ENCODE measurements around the gene STRN3. TPM values are rescaled to one million over a fixed set of nuclear protein-coding genes. Genes with fewer than 3 reads are reported as not detected.

The STRN3 gene
- total RNA-seq, 1 donor from 2014 or later: 34.1 TPM

GRCh38 chr14:31003284-31003683 lies 22.9 kb downstream of the STRN3 start:
- no peak for TF ChIP-seq CTCF (conservative IDR thresholded peaks at IDR 0.05)
- DNase-seq (ENCODE audit: extremely low spot score, unreplicated experiment): no peak
- H3K27ac Mint-ChIP-seq: no peak overlapping the region
- peaks cover 5% of the 10 kb centered on the region for H3K9me3 Mint-ChIP-seq
- H3K4me3 Mint-ChIP-seq: no peak overlapping the region
- H3K36me3 Mint-ChIP-seq: peaks cover 48% of the 10 kb centered on the region
- H3K4me1 Mint-ChIP-seq (ENCODE audit: unreplicated experiment): peaks cover 11% of the 10 kb centered on the region
- no peaks in the 10 kb centered on the region for H3K27me3 Mint-ChIP-seq

GRCh38 chr14:31001339-31001658 lies 24.9 kb downstream of the STRN3 start:
- H3K4me3 Mint-ChIP-seq: no peak overlapping the region
- DNase-seq (ENCODE audit: extremely low spot score, unreplicated experiment): no peak
- TF ChIP-seq CTCF (conservative IDR thresholded peaks at IDR 0.05): no peak
- peaks cover 10% of the 10 kb centered on the region for H3K9me3 Mint-ChIP-seq
- peaks cover 53% of the 10 kb centered on the region for H3K36me3 Mint-ChIP-seq
- H3K27ac Mint-ChIP-seq: no peak overlapping the region
- H3K4me1 Mint-ChIP-seq (ENCODE audit: unreplicated experiment): peaks cover 22% of the 10 kb centered on the region
- H3K27me3 Mint-ChIP-seq: no peaks in the 10 kb centered on the region

GRCh38 chr14:31000629-31001338 lies 25.4 kb downstream of the STRN3 start:
- Mint-ChIP-seq H3K36me3 (peaks cover 53% of the 10 kb centered on the region), H3K27ac (peak overlapping the region; percentile 5), H3K9me3 (peaks cover 10% of the 10 kb centered on the region), H3K27me3 (no peaks in the 10 kb centered on the region), H3K4me1 (ENCODE audit: unreplicated experiment) (peaks cover 26% of the 10 kb centered on the region), H3K4me3 (no peak overlapping the region)
- no peak for TF ChIP-seq CTCF (conservative IDR thresholded peaks at IDR 0.05)
- no peak for DNase-seq (ENCODE audit: extremely low spot score, unreplicated experiment)

DNA sequence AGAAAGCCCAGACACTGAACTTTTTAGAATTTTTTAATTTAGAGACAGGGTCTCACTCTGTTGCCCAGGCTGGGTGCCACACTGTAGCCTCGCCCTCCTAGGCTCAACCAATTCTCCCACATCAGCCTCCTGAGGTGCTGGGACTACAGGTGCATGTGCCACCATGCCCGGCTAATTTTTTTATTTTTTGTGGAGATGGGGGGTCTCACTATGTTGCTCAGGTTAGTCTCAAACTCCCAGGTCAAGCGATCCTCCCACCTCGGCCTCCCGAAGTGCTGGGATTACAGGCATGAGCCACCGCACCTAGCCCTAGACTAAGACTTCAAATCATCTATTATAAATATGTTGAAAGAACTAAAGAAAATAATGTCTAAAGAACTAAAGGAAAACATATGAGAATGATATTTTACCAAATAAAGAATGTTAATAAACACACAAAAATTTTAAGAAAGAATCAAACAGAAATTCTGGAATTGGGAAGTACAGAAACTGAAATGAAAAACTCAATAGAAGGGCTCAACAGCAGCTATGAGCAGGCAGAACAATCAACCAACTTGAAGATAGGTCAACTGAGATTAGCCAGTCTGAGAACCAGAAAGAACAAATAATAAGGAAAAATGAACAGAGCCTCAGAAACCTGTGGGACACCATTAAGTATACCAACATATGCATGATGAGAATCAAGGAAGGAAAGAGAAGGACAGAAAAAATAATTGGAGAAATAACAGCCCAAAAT lies 27.0 kb downstream of the STRN3 start:
- H3K4me1 Mint-ChIP-seq (ENCODE audit: unreplicated experiment): peaks cover 37% of the 10 kb centered on the region
- no peak for DNase-seq (ENCODE audit: extremely low spot score, unreplicated experiment)
- H3K27me3 Mint-ChIP-seq: no peaks in the 10 kb centered on the region
- H3K4me3 Mint-ChIP-seq: no peak overlapping the region
- H3K9me3 Mint-ChIP-seq: peaks cover 10% of the 10 kb centered on the region
- H3K36me3 Mint-ChIP-seq: peaks cover 47% of the 10 kb centered on the region
- TF ChIP-seq CTCF (conservative IDR thresholded peaks at IDR 0.05): no peak
- no peak overlapping the region for H3K27ac Mint-ChIP-seq

GRCh38 chr14:30998100-30998706 lies 28.0 kb downstream of the STRN3 start:
- no peak overlapping the region for H3K4me3 Mint-ChIP-seq
- H3K4me1 Mint-ChIP-seq (ENCODE audit: unreplicated experiment): peaks cover 37% of the 10 kb centered on the region
- H3K27ac Mint-ChIP-seq: no peak overlapping the region
- no peak for DNase-seq (ENCODE audit: extremely low spot score, unreplicated experiment)
- H3K27me3 Mint-ChIP-seq: no peaks in the 10 kb centered on the region
- no peak for TF ChIP-seq CTCF (conservative IDR thresholded peaks at IDR 0.05)
- H3K36me3 Mint-ChIP-seq: peaks cover 43% of the 10 kb centered on the region
- H3K9me3 Mint-ChIP-seq: peaks cover 10% of the 10 kb centered on the region

Data from type B pancreatic cell (in vitro differentiated cells).